Peyer's patch (tissue), 4 donors: ENCODE data around the gene ZDHHC18.

Experiments used
- POLR2A ChIP-seq, 2 donors: fragments of 450-650 bp; IDR thresholded peaks; one replicate each; pipeline ENCODE4 v1.5.1; 2017; ENCODE audit warnings: antibody characterized with exemption in 2 of 2, mild to moderate bottlenecking in 2 of 2, moderate library complexity in 2 of 2
- TF ChIP-seq, protein P1 (sequence below), 6 experiments: fragments of 450-650 bp in 4 of 6; fragments of 200-600 bp in 2 of 6; sonication (generic) in 1 of 6; IDR thresholded peaks; one replicate each; pipeline ENCODE4 v1.5.1; 2017 to 2019; ENCODE audit warnings: antibody characterized with exemption in 6 of 6, mild to moderate bottlenecking in 3 of 6, moderate library complexity in 1 of 6

DNA sequence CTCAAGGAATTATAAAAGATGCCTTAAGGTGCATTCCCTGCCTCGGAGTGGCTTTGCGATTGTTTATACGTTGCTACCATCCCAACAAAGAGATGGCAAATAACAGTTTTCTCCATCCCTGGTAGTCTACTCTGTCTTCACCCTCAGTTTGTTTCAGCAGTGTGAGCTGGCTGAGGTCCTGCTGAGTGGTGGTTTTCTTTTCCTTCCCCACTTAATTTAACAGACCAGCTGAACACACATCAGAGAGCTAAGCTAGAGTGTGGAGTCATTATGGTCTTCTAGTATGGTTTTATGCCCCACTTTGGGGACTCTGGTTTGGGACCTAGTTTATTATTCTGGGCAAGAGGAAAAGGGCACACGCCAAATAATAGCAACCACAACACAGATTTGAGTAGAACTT is 36.6 kb upstream of the ZDHHC18 start:
- TF ChIP-seq, protein P1, sequence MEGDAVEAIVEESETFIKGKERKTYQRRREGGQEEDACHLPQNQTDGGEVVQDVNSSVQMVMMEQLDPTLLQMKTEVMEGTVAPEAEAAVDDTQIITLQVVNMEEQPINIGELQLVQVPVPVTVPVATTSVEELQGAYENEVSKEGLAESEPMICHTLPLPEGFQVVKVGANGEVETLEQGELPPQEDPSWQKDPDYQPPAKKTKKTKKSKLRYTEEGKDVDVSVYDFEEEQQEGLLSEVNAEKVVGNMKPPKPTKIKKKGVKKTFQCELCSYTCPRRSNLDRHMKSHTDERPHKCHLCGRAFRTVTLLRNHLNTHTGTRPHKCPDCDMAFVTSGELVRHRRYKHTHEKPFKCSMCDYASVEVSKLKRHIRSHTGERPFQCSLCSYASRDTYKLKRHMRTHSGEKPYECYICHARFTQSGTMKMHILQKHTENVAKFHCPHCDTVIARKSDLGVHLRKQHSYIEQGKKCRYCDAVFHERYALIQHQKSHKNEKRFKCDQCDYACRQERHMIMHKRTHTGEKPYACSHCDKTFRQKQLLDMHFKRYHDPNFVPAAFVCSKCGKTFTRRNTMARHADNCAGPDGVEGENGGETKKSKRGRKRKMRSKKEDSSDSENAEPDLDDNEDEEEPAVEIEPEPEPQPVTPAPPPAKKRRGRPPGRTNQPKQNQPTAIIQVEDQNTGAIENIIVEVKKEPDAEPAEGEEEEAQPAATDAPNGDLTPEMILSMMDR (IDR thresholded peaks at IDR 0.05), result no peak
- TF ChIP-seq POLR2A (IDR thresholded peaks at IDR 0.05), result no peak
